GM19452 (cell line): ENCODE measurements around the gene IL16.
A peak's percentile ranks its signal among the peaks of the same experiment; 100 is the strongest.

Source experiments
- ATAC-seq: cut with Tn5 transposase; IDR thresholded peaks from one replicate; pipeline ENCODE4 v1.9.1; 2021; ENCODE audit not compliant: unreplicated experiment

The IL16 gene

GRCh38 chr15:81273200-81273599 is 76.5 kb downstream of the IL16 start:
- ATAC-seq: no peak

- ATAC-seq: no peak
Measured at GRCh38 chr15:81273855-81274254, 77.2 kb downstream of the IL16 start.

GRCh38 chr15:81274255-81274654 is 77.6 kb downstream of the IL16 start:
- no peak for ATAC-seq

GRCh38 chr15:81274931-81275707 is 78.4 kb downstream of the IL16 start:
- ATAC-seq: peak; percentile 89

- ATAC-seq: no peak
Measured at GRCh38 chr15:81275711-81276392, 79.2 kb downstream of the IL16 start.

GRCh38 chr15:81276967-81277366 is 80.3 kb downstream of the IL16 start:
- no peak for ATAC-seq

GRCh38 chr15:81277851-81278250 is 81.2 kb downstream of the IL16 start:
- no peak for ATAC-seq

- ATAC-seq: no peak
Measured at GRCh38 chr15:81278306-81279029, 81.8 kb downstream of the IL16 start.

GRCh38 chr15:81279621-81280485 is 83.2 kb downstream of the IL16 start:
- ATAC-seq: no peak

- no peak for ATAC-seq
Measured at GRCh38 chr15:81280696-81281455, 84.2 kb downstream of the IL16 start.

- no peak for ATAC-seq
Measured at GRCh38 chr15:81281456-81281735, 84.7 kb downstream of the IL16 start.

- ATAC-seq: no peak
Measured at GRCh38 chr15:81281766-81282605, 85.3 kb downstream of the IL16 start.

- ATAC-seq: no peak
Measured at GRCh38 chr15:81282606-81282895, 85.9 kb downstream of the IL16 start.

GRCh38 chr15:81282911-81283310 is 86.2 kb downstream of the IL16 start:
- no peak for ATAC-seq

- ATAC-seq: no peak
Measured at GRCh38 chr15:81284256-81285031, 87.8 kb downstream of the IL16 start.

- no peak for ATAC-seq
Measured at GRCh38 chr15:81285461-81285860, 88.8 kb downstream of the IL16 start.

- no peak for ATAC-seq
Measured at GRCh38 chr15:81286621-81287121, 90.0 kb downstream of the IL16 start.

GRCh38 chr15:81288040-81288439 is 91.4 kb downstream of the IL16 start:
- no peak for ATAC-seq

- no peak for ATAC-seq
Measured at GRCh38 chr15:81288616-81289015, 91.9 kb downstream of the IL16 start.
